Mucosa of descending colon (tissue), 3 donors: ENCODE measurements around the gene TSPAN5. TPM values are rescaled to one million over a fixed set of nuclear protein-coding genes. Genes with fewer than 3 reads are reported as not detected.

ENCODE experiments used
- ATAC-seq: fragments of 200-7000 bp; cut with Tn5 transposase; one replicate; pipeline ENCODE4 v1.9.1; 2020; ENCODE audit warnings: mild to moderate bottlenecking, moderate library complexity
- DNase-seq, 3 donors: peaks; one replicate each; pipeline ENCODE4 v3.0.0-alpha.2; 2020
- H3K36me3 ChIP-seq: fragments of 200-600 bp; one replicate; pipeline ENCODE4 v1.8.0; 2021; ENCODE audit warnings: low read depth, mild to moderate bottlenecking
- H3K4me1 ChIP-seq: fragments of 200-600 bp; one replicate; pipeline ENCODE4 v1.8.0; 2021; ENCODE audit warnings: low read depth, mild to moderate bottlenecking
- H3K4me3 ChIP-seq: fragments of 200-600 bp; one replicate; pipeline ENCODE4 v1.8.0; 2021; ENCODE audit warnings: mild to moderate bottlenecking
- H3K9me3 ChIP-seq: fragments of 200-600 bp; one replicate; pipeline ENCODE4 v1.8.0; 2021; ENCODE audit warnings: mild to moderate bottlenecking
- intact Hi-C, 2 donors: fragments of 100-400 bp; cut with DNase I in 1 of 2; cut with micrococcal nuclease in 1 of 2; formaldehyde crosslinking; loops; one replicate each; pipeline versions ENCODE4 v1.11.0 to v1.11.1; 2022; cut with DNase I, micrococcal nuclease
- total RNA-seq, 3 donors: library from RNA; stranded (reverse); fragmentation: NEBNext Ultra II Directional in 2 of 3; extraction: Animal tissue kit (Norgen Biotek cat#: 25700) in 2 of 3; gene quantifications; one replicate each; pipeline versions ENCODE4 v1.2.1 to v1.2.4, GENCODE V29; 2021 to 2023
- TF ChIP-seq, protein P1 (sequence below): fragments of 200-600 bp; IDR thresholded peaks from one replicate; pipeline ENCODE4 v1.8.0; 2022; ENCODE audit warnings: antibody characterized with exemption, mild to moderate bottlenecking
- donor health status: DM: no; HTN: no; CAD: no; lungs with moderate emphysema.
- donor health status: DM: no; HTN: no; CAD: no.
- donor health status: DM: no; HTN: yes; CAD: no.

TSPAN5 gene
- total RNA-seq, 3 donors from 2014 or later, result 3.9 to 11.8 (median 4.9) TPM

GRCh38 chr4:98634061-98634460 is 24.4 kb downstream of the TSPAN5 start:
- no peaks in the 10 kb centered on the region for H3K9me3 ChIP-seq
- DNase-seq (no peak), ATAC-seq (no peak)
- no peaks in the 10 kb centered on the region for H3K4me1 ChIP-seq
- no peaks in the 10 kb centered on the region for H3K36me3 ChIP-seq
- intact Hi-C loops, result no loop called here
- no peak overlapping the region for H3K4me3 ChIP-seq
- TF ChIP-seq, protein P1, sequence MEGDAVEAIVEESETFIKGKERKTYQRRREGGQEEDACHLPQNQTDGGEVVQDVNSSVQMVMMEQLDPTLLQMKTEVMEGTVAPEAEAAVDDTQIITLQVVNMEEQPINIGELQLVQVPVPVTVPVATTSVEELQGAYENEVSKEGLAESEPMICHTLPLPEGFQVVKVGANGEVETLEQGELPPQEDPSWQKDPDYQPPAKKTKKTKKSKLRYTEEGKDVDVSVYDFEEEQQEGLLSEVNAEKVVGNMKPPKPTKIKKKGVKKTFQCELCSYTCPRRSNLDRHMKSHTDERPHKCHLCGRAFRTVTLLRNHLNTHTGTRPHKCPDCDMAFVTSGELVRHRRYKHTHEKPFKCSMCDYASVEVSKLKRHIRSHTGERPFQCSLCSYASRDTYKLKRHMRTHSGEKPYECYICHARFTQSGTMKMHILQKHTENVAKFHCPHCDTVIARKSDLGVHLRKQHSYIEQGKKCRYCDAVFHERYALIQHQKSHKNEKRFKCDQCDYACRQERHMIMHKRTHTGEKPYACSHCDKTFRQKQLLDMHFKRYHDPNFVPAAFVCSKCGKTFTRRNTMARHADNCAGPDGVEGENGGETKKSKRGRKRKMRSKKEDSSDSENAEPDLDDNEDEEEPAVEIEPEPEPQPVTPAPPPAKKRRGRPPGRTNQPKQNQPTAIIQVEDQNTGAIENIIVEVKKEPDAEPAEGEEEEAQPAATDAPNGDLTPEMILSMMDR, result no peak

- H3K4me3 ChIP-seq, result no peak overlapping the region
- TF ChIP-seq, protein P1, result no peak
- intact Hi-C loops, result no loop called here
- no peaks in the 10 kb centered on the region for H3K4me1 ChIP-seq
- ATAC-seq (no peak), DNase-seq (no peak)
- H3K9me3 ChIP-seq, result no peaks in the 10 kb centered on the region
- H3K36me3 ChIP-seq, result no peaks in the 10 kb centered on the region
Observed at GRCh38 chr4:98633159-98633558, 25.3 kb downstream of the TSPAN5 start.

DNA sequence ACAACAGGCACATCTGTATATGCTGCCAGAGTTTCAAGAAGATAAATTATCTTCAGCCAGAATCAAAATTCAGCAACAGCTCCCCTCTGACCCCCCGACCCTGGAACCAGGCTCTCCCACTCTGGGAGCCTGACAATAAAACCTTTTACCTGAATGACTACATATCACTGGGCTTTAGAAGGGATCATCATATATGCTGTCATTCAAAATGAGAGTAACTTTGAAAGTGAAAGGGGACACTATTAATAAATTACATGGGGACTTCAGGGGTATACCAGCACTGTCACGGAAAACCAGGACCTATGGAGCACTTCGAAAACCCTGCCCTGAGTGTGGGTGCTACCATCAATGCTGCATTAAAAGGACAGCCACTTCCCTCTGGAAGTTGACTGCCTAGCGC is 26.2 kb downstream of the TSPAN5 start:
- Histone ChIP-seq H3K4me3 (no peak overlapping the region), H3K9me3 (no peaks in the 10 kb centered on the region), H3K4me1 (no peaks in the 10 kb centered on the region), H3K36me3 (no peaks in the 10 kb centered on the region)
- DNase-seq, result no peak
- no peak for ATAC-seq
- TF ChIP-seq, protein P1, result no peak
- intact Hi-C loops, result no loop called here

DNA sequence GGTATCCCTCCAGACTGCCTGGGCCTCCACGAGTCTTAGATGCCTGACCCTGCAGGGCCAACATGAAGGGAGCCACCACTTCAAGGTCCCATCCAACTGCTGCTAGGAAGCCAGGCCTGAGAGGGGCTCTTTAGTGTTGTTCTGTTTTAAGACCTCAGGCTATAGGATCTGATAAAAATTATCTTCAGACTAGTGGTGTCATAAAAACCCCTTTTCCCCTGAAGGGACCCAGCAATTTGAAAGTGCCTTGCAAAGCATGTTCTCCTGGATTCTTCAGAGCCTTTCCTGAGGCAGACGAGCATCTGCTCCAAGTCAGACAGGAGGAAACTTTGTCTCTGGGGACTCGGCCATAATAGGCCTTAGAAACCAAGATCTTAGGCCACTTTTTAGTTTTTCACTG is 26.9 kb downstream of the TSPAN5 start:
- no peak overlapping the region for H3K4me3 ChIP-seq
- H3K36me3 ChIP-seq, result no peaks in the 10 kb centered on the region
- DNase-seq (no peak), ATAC-seq (no peak)
- intact Hi-C loops, result no loop called here
- TF ChIP-seq, protein P1, result no peak
- no peaks in the 10 kb centered on the region for H3K4me1 ChIP-seq
- H3K9me3 ChIP-seq, result no peaks in the 10 kb centered on the region

- TF ChIP-seq, protein P1, result no peak
- ATAC-seq, result no peak
- Histone ChIP-seq H3K36me3 (no peaks in the 10 kb centered on the region), H3K4me3 (no peak overlapping the region), H3K4me1 (no peaks in the 10 kb centered on the region), H3K9me3 (no peaks in the 10 kb centered on the region)
- no peak for DNase-seq
- intact Hi-C loops, result no loop called here
Observed at GRCh38 chr4:98630737-98631454, 27.5 kb downstream of the TSPAN5 start.
